Renal cortex interstitium (tissue), 15 donors: ENCODE results near the gene HOXA9. TPM values are rescaled to one million over a fixed set of nuclear protein-coding genes. Genes with fewer than 3 reads are reported as not detected.

Experiments
- DNase-seq, 11 donors: peaks; one replicate each; pipeline ENCODE4 v3.0.0-alpha.2; 2013; ENCODE audit warnings: low read depth in 9 of 11, low spot score in 4 of 11; ENCODE audit errors: extremely low read depth in 1 of 11
- long read RNA-seq, 16 experiments: transcript quantifications; one replicate each; lab custom pipeline, GENCODE V29; 2026
- polyA plus RNA-seq, 3 donors: library from polyadenylated mRNA; unstranded; fragments of 120-200 nt; gene quantifications; one replicate each; pipeline ENCODE4 v1.2.1, GENCODE V29; 2013; ENCODE audit not compliant: insufficient read length in 3 of 3

The HOXA9 gene
- polyA plus RNA-seq, result 100 to 1,000 TPM; 107 to 119 (median 118) TPM
- long read RNA-seq, donor 1, transcript HOXA9-201 (2 exons, 2,060 nt), result major isoform, 10 of 19 reads
- long read RNA-seq, donor 1, transcript HOXA9-202 (3 exons, 797 nt), result minor isoform, 8 of 19 reads
- long read RNA-seq, donor 1, partial matches to known transcripts, result 0 of 19 reads
- long read RNA-seq, donor 1, other reads (novel, unspliced or antisense), result 0 of 19 reads
- long read RNA-seq, donor 2, transcript HOXA9-201 (2 exons, 2,060 nt), result major isoform, 15 of 32 reads
- long read RNA-seq, donor 2, transcript HOXA9-202 (3 exons, 797 nt), result minor isoform, 11 of 32 reads
- long read RNA-seq, donor 2, partial matches to known transcripts, result 6 of 32 reads
- long read RNA-seq, donor 2, other reads (novel, unspliced or antisense), result 0 of 32 reads
- long read RNA-seq, donor 3, transcript HOXA9-202 (3 exons, 797 nt), result major isoform, 21 of 47 reads
- long read RNA-seq, donor 3, transcript HOXA9-201 (2 exons, 2,060 nt), result major isoform, 21 of 47 reads
- long read RNA-seq, donor 3, partial matches to known transcripts, result 5 of 47 reads
- long read RNA-seq, donor 3, other reads (novel, unspliced or antisense), result 0 of 47 reads
- long read RNA-seq, donor 4, transcript HOXA9-202 (3 exons, 797 nt), result minor isoform, 10 of 26 reads
- long read RNA-seq, donor 4, transcript HOXA9-201 (2 exons, 2,060 nt), result major isoform, 15 of 26 reads
- long read RNA-seq, donor 4, partial matches to known transcripts, result 0 of 26 reads
- long read RNA-seq, donor 4, other reads (novel, unspliced or antisense), result 0 of 26 reads
- long read RNA-seq, donor 5, result 0 reads
- long read RNA-seq, donor 6, transcript HOXA9-201 (2 exons, 2,060 nt), result minor isoform, 12 of 28 reads
- long read RNA-seq, donor 6, transcript HOXA9-202 (3 exons, 797 nt), result major isoform, 16 of 28 reads
- long read RNA-seq, donor 6, partial matches to known transcripts, result 0 of 28 reads
- long read RNA-seq, donor 6, other reads (novel, unspliced or antisense), result 0 of 28 reads
- long read RNA-seq, donor 7, transcript HOXA9-202 (3 exons, 797 nt), result minor isoform, 16 of 42 reads
- long read RNA-seq, donor 7, transcript HOXA9-201 (2 exons, 2,060 nt), result major isoform, 17 of 42 reads
- long read RNA-seq, donor 7, partial matches to known transcripts, result 8 of 42 reads
- long read RNA-seq, donor 7, other reads (novel, unspliced or antisense), result 0 of 42 reads
- long read RNA-seq, donor 8, result 0 reads
- long read RNA-seq, donor 9, transcript HOXA9-202 (3 exons, 797 nt), result minor isoform, 14 of 31 reads
- long read RNA-seq, donor 9, transcript HOXA9-201 (2 exons, 2,060 nt), result major isoform, 17 of 31 reads
- long read RNA-seq, donor 9, partial matches to known transcripts, result 0 of 31 reads
- long read RNA-seq, donor 9, other reads (novel, unspliced or antisense), result 0 of 31 reads
- long read RNA-seq, donor 10, transcript HOXA9-202 (3 exons, 797 nt), result major isoform, 18 of 28 reads
- long read RNA-seq, donor 10, partial matches to known transcripts, result 6 of 28 reads
- long read RNA-seq, donor 10, other reads (novel, unspliced or antisense), result 0 of 28 reads
- long read RNA-seq, donor 11, transcript HOXA9-201 (2 exons, 2,060 nt), result major isoform, 11 of 95 reads
- long read RNA-seq, donor 11, transcript HOXA9-202 (3 exons, 797 nt), result major isoform, 11 of 95 reads
- long read RNA-seq, donor 11, partial matches to known transcripts, result 73 of 95 reads
- long read RNA-seq, donor 11, other reads (novel, unspliced or antisense), result 0 of 95 reads
- long read RNA-seq, donor 12, transcript HOXA9-202 (3 exons, 797 nt), result major isoform, 6 of 10 reads
- long read RNA-seq, donor 12, partial matches to known transcripts, result 0 of 10 reads
- long read RNA-seq, donor 12, other reads (novel, unspliced or antisense), result 0 of 10 reads
- long read RNA-seq, donor 13, result 0 reads
- long read RNA-seq, donor 14, transcript HOXA9-201 (2 exons, 2,060 nt), result minor isoform, 7 of 28 reads
- long read RNA-seq, donor 14, transcript HOXA9-202 (3 exons, 797 nt), result major isoform, 15 of 28 reads
- long read RNA-seq, donor 14, partial matches to known transcripts, result 6 of 28 reads
- long read RNA-seq, donor 14, other reads (novel, unspliced or antisense), result 0 of 28 reads
- long read RNA-seq, donor 15, transcript HOXA9-201 (2 exons, 2,060 nt), result minor isoform, 6 of 14 reads
- long read RNA-seq, donor 15, transcript HOXA9-202 (3 exons, 797 nt), result major isoform, 8 of 14 reads
- long read RNA-seq, donor 15, partial matches to known transcripts, result 0 of 14 reads
- long read RNA-seq, donor 15, other reads (novel, unspliced or antisense), result 0 of 14 reads
- long read RNA-seq, donor 16, transcript HOXA9-201 (2 exons, 2,060 nt), result minor isoform, 24 of 65 reads
- long read RNA-seq, donor 16, transcript HOXA9-202 (3 exons, 797 nt), result major isoform, 36 of 65 reads
- long read RNA-seq, donor 16, partial matches to known transcripts, result 5 of 65 reads
- long read RNA-seq, donor 16, other reads (novel, unspliced or antisense), result 0 of 65 reads

DNA sequence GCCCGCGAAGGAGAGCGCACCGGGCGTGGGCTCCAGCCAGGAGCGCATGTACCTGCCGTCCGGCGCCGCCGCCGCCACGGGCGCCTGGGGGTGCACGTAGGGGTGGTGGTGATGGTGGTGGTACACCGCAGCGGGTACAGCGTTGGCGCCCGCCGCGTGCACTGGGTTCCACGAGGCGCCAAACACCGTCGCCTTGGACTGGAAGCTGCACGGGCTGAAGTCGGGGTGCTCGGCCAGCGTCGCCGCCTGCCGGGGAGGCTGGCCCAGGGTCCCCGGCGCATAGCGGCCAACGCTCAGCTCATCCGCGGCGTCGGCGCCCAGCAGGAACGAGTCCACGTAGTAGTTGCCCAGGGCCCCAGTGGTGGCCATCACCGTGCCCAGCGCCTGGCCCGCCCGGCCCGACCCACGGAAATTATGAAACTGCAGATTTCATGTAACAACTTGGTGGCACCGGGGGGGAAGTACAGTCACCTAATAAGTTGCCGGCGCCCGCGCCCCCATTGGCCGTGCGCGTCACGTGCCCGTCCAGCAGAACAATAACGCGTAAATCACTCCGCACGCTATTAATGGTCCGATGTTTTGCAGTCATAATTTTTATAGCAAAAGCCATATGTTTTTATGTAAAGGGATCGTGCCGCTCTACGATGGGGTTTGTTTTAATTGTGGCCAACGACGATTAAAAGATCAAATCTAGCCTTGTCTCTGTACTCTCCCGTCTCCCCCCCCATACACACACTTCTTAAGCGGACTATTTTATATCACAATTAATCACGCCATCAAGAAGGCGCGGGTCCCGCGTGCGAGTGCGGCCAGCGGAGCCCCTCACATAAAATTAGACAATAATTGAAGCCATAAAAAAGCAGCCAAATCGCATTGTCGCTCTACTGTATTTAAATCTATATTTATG is at the start of gene HOXA9:
Gene HOXA9 (minus strand): TSS at position 449 of the 907 bp plus-strand sequence. CDS start 80 bp downstream, at position 369.
- peak in 10 of 11 donors; percentile 85 to 94 (median 92) for DNase-seq

DNA sequence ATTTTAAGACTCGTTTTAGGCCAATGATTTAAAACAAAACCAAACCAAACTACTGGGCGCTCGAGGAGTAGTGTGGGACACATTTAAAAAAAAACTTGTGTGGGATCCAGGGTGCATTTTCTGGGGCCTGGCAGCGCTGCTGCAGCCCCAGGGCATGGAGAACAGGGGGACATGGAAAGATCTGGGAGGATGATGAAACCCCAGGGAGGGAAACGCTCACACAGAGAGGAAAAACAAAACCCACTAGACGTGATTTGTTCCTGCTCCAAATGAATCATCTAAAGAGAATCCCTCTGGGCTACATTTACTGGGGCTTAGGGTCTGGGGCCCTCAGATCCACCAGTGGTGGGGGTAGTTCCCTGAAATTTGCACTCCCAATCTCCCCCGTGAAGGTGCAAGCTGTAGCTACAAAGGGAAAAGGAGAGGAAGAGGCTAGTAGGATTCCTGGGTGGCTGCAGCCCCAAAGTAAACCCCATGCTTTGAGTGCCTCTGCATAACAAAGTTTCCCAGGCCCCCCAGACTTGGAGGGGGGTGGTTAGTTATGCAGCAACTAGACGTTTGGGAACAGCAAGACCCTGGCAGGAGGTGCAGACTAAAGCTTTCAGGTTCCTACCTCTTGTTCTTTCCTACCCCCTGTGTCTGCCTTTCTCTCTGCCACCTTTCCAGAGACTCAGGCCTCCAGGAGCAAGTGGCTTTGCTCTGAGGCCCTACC is 49.1 kb upstream of the HOXA9 start:
- no peak for DNase-seq

DNA sequence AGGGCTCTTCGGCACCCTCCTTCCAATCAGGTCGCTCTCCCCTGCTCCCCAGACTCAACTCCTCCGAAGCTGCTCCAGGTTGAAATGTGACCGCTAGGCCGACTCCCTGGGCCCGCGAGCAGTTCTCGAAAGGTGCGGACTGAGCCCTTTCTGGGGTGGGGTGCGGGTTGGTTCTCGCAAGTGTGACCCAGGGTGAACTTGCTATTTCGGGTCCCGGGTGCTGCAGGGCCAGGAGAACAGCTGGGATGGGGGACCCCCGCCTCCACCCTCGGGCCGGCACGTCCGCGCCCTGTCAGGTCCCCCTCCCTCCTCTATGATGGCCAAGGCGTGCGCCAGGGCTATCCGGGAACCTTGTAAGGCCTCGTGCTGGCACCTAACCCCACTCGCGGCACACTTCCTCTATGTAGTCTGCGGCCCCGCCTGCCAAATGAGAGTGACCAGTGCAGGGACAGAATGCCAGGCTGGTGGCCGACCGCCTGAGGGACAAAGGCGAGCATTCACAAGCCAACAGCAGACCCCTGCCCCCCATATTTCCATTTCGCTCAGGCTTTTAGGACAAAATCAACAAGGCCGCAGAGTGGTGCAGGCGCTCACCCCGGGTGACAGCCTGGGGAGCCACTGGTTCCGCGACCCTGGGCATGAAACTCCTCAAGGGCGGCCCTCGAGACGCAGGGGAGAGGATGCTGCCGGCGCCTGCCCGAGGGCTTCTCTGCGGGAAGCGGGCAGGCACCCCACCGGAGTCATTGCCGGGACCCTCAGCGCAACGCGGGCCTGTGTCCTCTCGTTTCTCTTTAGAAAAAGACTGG is 48.3 kb upstream of the HOXA9 start:
- no peak for DNase-seq

DNA sequence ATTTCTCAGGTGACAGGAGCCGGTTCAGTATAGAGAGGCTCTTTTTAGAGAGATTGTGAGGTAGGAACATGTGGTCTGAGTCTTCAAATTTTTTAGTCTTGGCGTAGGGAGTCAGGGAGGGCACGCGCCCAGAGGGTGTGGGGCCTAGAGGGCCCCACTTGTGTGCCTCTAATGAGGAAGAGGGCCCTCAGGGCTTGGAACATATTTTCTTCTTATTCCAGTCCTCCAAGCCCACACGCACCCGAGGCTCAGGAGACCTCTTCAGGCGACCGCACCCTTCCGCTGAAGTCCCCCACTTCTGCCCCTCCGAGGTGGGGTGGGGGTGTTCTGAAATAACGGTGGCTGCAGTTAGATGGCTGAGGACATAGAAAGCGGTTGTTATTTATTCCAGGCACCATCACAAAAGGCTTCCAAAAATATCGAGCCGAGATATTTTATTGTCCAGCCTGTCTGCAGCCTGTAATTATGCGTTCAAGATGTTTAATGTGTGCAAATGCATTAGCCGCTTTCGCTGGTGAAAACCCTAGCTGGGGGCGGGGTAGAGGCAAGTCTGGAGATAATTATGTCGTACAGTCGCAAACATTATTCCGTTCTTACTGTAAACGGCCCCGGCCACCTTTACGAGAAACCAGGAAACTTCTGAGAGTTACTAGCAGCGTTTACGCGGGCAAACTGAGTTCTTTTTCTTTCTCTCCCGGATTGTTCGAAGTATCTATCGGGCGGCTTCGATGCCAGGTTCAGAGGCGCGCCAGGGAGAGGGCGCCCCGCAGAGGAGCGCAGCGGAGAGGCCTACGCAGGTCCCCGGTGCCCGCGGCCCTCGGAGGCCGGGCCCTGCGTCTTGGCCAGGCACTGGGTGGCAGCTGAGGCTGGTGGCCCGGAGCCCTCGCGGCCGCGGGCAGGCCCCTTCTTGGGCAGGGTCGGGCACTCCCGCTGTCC is 47.4 kb upstream of the HOXA9 start:
- no peak for DNase-seq

DNA sequence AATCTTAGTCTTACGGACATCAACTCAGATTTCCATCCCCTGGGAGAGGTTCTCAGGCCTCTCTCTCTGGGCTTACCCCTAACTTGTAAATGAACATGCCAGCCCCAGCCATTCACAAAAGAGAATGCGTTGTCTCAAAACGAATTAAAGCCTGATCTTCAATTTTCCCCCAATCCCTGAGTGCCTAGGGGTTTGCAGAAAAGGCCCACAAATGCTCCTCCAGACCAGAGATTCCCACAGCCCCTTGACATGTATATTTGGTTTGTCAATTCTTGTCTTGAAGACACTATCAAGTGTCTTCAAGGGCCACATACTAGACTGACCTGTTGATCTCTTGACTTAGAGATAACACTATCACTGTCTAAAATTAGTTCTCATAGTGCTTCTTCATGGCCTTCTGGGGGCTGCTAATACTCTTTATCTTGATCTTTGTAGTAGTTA is 46.4 kb upstream of the HOXA9 start:
- DNase-seq, result no peak

DNA sequence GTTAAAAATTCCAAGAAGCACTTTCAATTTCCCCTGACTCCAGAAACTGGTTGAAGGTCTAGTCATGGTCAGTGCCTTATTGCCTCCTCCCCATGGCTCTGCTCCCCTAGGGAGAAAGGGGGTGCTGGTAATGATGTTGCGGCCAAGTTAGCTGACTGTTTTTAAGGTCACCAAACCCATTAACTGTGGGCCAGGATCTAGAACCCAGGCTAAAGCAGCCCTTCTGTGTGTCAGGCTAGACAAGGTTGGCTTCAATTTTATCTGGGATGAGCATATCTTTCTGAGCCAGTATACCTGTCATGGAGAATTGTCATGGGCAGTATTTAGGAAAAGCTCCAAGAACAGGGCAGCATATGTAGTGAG is 45.7 kb upstream of the HOXA9 start:
- DNase-seq, result no peak

DNA sequence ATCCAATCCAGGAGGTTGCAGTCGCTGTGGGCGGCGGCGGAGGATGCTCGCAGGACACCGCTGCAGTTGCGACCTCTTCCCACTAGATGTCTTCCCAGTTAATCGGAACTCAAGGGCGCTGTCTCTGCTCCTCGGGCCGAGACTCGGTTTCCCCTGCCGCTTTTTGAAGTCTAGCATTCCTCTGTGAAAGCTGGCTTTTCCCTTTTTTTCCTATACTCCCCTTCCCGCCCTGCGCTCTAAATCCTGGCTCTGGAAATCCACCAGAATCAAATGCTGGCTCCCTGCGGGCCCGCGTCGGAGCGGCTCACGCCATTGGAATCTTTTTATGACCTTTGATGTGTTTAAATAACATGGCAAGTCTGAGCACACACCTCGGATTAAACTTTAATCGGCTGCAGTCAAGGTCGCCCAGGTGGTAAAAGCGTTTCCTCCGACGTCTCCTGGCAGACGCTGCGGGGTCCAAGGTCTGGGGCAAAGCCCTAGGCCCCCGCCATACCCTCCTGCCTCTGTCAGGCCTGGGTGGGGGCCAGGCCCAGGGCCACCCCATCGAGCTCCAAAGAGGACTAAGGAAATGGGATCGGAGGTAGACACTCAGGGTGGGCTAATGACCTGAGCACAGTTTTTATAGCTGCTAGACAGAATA is 45.2 kb upstream of the HOXA9 start:
- DNase-seq, result no peak

DNA sequence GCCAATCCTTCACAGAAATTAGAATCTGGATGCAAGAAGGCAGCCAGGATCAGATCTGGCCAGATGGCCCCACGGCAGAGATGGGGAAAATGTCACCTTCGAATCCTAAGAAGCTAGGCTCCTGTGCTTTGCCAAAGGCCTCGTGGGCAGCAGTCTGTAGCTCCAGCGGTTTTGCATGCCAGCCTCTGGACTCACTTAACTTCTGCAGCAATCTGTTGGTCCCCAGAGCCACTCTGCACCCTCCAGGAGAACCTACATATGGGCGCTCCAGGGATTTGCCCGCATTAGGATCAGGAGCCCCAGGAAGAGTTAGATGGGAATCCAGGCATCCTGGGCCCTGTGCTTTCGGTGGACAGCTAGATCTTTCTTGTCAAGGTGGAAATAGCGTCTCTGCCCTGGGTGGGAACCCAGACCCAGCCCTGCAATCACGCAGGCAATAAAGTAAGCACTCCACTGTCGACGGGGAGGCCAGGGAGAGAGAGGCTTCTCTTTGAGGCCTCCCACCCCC is 44.6 kb upstream of the HOXA9 start:
- no peak for DNase-seq

DNA sequence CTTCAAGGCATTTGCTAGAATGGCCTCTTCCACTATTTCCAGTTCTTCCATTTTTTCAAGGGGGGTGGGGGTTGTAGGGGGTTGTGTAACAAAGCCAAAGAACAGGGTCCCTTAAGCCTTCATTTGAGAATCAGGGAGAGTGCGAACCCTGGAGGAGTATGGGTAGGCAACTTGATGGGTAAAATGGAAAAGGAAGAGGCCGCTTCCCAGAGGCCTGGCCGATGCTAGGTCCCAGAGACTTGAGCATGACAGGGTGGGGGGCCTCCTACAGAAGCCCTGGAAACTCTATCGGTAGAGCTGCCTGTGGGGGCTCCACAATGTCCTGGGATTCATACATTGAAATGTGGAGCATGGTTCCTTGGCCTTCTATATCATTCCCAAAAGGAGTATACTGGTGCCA is 43.7 kb upstream of the HOXA9 start:
- no peak for DNase-seq

DNA sequence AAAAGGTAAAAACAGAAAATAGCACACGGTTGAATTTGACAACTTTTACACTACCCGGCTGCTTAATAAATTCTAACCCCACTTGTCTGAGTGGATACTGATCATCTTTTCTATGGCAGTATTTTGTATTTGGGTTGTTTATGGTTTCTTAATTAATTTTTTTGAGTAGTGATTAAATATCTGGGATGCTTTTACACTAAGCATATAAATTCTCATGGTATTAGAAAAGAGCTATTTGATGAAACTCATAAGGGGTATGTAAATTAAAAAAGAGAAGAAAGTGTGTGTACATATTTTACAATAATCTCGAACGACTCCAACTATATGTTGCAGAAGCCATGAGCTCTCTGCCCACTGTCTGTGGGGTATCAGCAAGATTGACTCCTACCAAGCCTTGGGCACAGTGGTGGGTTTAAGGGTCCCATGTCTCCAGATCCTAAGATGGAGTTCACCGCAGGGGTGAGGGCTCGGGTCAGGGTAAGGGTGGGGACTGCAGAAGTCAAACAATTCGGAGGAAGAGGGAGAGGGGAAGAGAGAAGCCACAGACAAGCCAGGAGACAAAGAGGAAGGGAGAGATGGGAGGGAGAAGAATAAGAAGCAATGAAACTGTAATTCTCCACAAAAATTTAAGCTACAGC is 42.1 kb upstream of the HOXA9 start:
- no peak for DNase-seq

DNA sequence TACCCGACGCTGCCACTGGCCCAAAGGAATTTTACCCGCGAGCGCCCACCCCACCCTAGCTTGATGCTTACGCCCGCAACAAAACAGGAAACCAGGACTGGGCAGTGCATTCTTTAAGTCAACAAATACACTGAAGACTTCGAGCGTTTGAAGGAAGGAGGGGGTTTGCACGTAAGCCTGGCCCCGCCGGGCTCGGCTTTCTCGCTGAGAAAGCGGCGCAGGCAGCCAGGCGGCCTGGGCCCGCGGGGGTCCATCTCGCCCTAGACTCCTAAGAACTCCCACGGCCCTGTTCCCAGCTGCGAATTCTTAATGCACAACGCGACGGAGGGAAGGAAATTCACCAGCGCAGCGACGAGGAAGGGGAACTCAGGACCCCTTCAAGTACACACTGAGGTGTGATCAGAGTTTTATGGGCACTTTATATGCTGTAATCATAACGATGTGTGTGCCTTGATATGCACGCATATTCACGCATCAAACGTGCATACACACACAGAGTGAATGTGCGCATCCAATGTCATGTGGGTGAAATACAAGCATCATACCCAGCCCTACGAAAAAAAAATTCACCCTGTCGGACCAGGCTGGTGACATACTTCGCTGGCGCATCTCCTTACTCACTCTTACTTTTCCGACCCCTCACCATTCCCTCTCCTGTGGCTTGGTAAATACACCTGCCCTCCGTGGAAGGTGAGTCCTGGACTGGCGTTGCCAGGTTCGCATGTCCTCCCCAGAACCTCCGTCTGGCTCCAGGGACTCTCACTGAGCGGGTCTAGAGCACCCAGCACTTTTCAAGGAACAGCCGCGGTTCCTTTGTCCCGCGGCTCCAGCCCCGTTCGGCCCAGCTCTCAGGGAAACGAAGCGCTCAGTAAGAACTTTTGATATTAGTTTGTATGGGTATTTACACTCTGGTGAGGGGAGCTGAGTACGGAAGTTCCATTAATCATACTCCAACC is 40.3 kb upstream of the HOXA9 start:
- DNase-seq, result no peak
